Testis (tissue), 2 donors: ENCODE results near the gene FBN1.

Experiments used
- POLR2A ChIP-seq: fragments of 450-650 bp; IDR thresholded peaks from one replicate; pipeline ENCODE4 v1.6.1; 2017; ENCODE audit warnings: antibody characterized with exemption, mild to moderate bottlenecking, moderate library complexity
- TF ChIP-seq, protein P1 (sequence below), 3 experiments: fragments of 450-650 bp in 2 of 3; fragments of 200-600 bp in 1 of 3; sonication (generic) in 1 of 3; IDR thresholded peaks; one replicate each; pipeline ENCODE4 v1.5.1; 2016 to 2019; ENCODE audit warnings: antibody characterized with exemption in 3 of 3, mild to moderate bottlenecking in 2 of 3, moderate library complexity in 1 of 3

DNA sequence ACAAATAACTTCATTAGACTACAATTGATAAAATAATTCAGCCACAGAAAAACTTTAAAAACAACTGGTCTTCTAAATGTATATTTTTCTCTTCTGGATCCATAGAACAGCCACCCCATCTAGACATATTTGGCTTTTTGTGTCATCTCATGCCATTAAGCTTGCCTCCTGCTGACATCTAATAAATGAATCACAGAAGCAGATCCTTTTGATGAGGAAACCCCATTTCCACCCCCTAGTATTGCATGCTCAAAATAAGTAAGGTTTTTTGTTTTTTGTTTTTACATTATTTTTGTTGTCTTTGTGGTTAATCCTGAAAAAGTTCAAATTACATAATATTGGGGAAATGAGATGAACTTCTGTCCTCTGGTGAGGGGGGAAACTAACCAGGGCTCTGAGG lies 219.5 kb downstream of the FBN1 start:
- TF ChIP-seq, protein P1, sequence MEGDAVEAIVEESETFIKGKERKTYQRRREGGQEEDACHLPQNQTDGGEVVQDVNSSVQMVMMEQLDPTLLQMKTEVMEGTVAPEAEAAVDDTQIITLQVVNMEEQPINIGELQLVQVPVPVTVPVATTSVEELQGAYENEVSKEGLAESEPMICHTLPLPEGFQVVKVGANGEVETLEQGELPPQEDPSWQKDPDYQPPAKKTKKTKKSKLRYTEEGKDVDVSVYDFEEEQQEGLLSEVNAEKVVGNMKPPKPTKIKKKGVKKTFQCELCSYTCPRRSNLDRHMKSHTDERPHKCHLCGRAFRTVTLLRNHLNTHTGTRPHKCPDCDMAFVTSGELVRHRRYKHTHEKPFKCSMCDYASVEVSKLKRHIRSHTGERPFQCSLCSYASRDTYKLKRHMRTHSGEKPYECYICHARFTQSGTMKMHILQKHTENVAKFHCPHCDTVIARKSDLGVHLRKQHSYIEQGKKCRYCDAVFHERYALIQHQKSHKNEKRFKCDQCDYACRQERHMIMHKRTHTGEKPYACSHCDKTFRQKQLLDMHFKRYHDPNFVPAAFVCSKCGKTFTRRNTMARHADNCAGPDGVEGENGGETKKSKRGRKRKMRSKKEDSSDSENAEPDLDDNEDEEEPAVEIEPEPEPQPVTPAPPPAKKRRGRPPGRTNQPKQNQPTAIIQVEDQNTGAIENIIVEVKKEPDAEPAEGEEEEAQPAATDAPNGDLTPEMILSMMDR (IDR thresholded peaks at IDR 0.05) = no peak
- TF ChIP-seq POLR2A = no peak
